ENCODE data around the gene C12orf43. TPM values are rescaled to one million over a fixed set of nuclear protein-coding genes. Genes with fewer than 3 reads are reported as not detected.

The C12orf43 gene
- total RNA-seq, 6 experiments from 2014 or later: 6.7 to 12.2 (median 8.8) TPM

DNA sequence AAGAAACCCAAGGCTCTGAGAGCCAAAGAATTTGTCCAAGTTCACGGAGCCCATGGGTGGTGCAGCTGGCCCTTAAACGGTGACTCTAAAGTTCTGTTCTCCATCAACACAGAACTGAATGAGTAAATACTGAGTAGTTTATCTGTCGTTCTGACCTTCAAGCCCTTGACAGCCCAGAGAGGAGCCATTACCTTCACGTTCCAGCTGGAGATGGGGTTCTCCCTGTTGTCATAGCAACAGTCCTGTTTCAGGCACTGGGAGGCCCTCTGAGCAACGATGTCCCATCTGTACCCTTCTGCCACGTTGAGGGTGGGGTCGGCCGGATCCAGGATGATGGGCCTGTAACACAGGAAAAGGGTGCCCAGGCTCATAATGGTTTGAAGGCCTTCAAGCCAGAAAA is 7.5 kb upstream of the C12orf43 start:
- TF ChIP-seq, protein P1, sequence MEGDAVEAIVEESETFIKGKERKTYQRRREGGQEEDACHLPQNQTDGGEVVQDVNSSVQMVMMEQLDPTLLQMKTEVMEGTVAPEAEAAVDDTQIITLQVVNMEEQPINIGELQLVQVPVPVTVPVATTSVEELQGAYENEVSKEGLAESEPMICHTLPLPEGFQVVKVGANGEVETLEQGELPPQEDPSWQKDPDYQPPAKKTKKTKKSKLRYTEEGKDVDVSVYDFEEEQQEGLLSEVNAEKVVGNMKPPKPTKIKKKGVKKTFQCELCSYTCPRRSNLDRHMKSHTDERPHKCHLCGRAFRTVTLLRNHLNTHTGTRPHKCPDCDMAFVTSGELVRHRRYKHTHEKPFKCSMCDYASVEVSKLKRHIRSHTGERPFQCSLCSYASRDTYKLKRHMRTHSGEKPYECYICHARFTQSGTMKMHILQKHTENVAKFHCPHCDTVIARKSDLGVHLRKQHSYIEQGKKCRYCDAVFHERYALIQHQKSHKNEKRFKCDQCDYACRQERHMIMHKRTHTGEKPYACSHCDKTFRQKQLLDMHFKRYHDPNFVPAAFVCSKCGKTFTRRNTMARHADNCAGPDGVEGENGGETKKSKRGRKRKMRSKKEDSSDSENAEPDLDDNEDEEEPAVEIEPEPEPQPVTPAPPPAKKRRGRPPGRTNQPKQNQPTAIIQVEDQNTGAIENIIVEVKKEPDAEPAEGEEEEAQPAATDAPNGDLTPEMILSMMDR (IDR thresholded peaks at IDR 0.05): no peak
- no peak for TF ChIP-seq POLR2A (IDR thresholded peaks at IDR 0.05)
- no peaks in the 10 kb centered on the region for H3K36me3 ChIP-seq
- H3K9me3 ChIP-seq: no peaks in the 10 kb centered on the region
- H3K27me3 ChIP-seq: no peaks in the 10 kb centered on the region
- H3K27ac ChIP-seq: peak overlapping the region in 1 of 3 donors; percentile 49
- H3K4me1 ChIP-seq: peaks cover 0 to 44% (median 7%) of the 10 kb centered on the region in 4 donors
- WGBS (ENCODE audit: insufficient coverage, low coverage, low lambda C conversion rate, missing lambda C conversion rate): 78% methylated on average over 7 of the region's 8 CpGs
- ATAC-seq (no peak), DNase-seq (no peak)
- intact Hi-C loops (cut with DNase I): no loop called here
- no peak overlapping the region for H3K4me3 ChIP-seq

DNA sequence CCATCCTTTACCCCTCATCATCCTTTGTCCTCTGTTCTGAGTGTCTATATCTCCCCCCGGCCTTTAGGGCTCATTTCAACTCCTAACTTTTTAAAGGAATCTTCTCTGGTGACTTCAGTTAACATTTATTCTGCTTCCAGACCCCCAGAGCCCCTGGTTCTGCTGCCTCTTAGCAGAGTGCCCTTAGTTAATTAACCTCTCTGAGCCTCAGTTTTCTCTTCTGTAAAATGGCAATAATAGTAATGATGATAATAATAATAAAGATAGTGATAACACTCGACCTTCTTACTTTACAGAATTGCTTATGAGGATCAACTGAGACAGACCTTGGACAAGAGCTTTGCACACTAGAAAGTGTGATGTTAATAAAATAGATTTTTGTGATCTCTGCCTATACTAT is 6.4 kb upstream of the C12orf43 start:
- 72% methylated on average over 2 of the region's 2 CpGs for WGBS (ENCODE audit: insufficient coverage, low coverage, low lambda C conversion rate, missing lambda C conversion rate)
- Histone ChIP-seq H3K27ac (no peak overlapping the region), H3K27me3 (no peaks in the 10 kb centered on the region), H3K4me3 (no peak overlapping the region), H3K36me3 (no peaks in the 10 kb centered on the region), H3K9me3 (no peaks in the 10 kb centered on the region), H3K4me1 (peaks cover 0 to 44% (median 7%) of the 10 kb centered on the region in 4 donors)
- DNase-seq (no peak), ATAC-seq (no peak)
- intact Hi-C loops (cut with DNase I): no loop called here
- no peak for TF ChIP-seq POLR2A (IDR thresholded peaks at IDR 0.05)
- TF ChIP-seq, protein P1 (IDR thresholded peaks at IDR 0.05): no peak

DNA sequence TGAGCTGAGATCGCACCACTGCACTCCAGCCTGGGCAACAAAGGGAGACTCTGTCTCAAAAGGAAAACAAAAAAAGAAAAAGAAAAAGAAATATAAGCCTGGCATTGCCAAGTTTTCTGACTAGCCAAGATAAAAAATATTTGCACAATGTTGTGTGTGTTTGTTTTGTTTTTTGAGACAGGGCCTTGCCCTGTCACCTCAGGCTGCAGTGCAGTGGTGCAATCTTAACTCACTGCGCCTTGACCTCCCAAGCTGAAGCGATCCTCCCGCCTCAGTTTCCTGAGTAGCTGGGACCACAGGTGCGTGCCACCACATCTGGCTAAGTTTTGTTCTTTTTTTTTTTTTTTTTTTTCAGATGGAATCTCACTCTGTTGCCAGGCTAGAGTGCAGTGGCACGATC is 5.5 kb upstream of the C12orf43 start:
- Histone ChIP-seq H3K27me3 (no peaks in the 10 kb centered on the region), H3K4me3 (no peak overlapping the region), H3K9me3 (no peaks in the 10 kb centered on the region), H3K4me1 (peaks cover 0 to 44% (median 5%) of the 10 kb centered on the region in 4 donors), H3K36me3 (no peaks in the 10 kb centered on the region), H3K27ac (peak overlapping the region in 2 of 3 donors; percentile 63 to 72)
- intact Hi-C loops (cut with DNase I): no loop called here
- peak; percentile 34 to 57 (median 44) for ATAC-seq
- TF ChIP-seq, protein P1 (IDR thresholded peaks at IDR 0.05): no peak
- TF ChIP-seq POLR2A (IDR thresholded peaks at IDR 0.05): no peak
- DNase-seq: peak in 1 of 3 donors; percentile 67
- 29% methylated on average over 4 of the region's 6 CpGs for WGBS (ENCODE audit: insufficient coverage, low coverage, low lambda C conversion rate, missing lambda C conversion rate)

DNA sequence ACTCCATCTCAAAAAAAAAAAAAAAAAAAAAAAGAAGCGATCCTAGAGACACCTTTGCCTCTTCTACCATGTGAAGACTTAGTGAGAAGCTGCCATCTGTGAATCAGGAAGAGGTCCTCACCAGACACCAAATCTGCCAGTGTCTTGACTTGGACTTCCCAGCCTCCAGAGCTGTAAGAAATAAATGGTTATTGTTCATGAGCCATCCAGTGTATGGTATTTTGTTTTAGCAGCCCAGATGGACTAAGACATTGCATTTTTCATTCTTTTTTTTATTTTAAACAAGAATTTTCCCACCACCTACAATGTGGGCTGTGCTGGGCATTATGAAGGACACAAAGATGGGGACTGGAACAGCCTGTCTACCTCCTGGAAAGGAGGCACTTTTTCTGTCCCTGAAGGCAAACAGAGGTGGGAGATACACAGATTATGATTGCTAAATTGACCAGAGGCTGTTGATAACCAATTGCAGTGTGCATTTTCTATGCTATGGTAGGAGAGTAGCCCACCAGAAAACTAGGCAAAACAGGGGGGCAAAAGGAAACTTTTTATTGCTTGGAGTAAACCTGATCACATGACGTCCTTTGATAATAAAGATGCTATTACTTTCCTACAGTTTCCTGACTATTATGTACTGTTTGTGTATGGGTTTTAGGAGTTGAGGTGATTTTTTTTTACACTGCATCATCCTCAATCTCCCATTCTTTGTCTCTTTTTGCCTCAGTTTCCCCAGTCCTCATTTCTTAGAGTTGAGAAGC is 2.8 kb upstream of the C12orf43 start:
- 100% methylated on average over 1 of the region's 2 CpGs for WGBS (ENCODE audit: insufficient coverage, low coverage, low lambda C conversion rate, missing lambda C conversion rate)
- no peaks in the 10 kb centered on the region for H3K27me3 ChIP-seq
- no peaks in the 10 kb centered on the region for H3K36me3 ChIP-seq
- no peak for ATAC-seq
- H3K4me3 ChIP-seq: no peak overlapping the region
- peaks cover 0 to 30% (median 2%) of the 10 kb centered on the region in 4 donors for H3K4me1 ChIP-seq
- H3K27ac ChIP-seq: no peak overlapping the region
- H3K9me3 ChIP-seq: no peaks in the 10 kb centered on the region
- intact Hi-C loops (cut with DNase I): no loop called here
- no peak for TF ChIP-seq POLR2A (IDR thresholded peaks at IDR 0.05)
- TF ChIP-seq, protein P1 (IDR thresholded peaks at IDR 0.05): no peak
- DNase-seq: no peak

Measured in right lobe of liver (tissue), 6 donors.